ENCODE data around the gene CFAP74.

DNA sequence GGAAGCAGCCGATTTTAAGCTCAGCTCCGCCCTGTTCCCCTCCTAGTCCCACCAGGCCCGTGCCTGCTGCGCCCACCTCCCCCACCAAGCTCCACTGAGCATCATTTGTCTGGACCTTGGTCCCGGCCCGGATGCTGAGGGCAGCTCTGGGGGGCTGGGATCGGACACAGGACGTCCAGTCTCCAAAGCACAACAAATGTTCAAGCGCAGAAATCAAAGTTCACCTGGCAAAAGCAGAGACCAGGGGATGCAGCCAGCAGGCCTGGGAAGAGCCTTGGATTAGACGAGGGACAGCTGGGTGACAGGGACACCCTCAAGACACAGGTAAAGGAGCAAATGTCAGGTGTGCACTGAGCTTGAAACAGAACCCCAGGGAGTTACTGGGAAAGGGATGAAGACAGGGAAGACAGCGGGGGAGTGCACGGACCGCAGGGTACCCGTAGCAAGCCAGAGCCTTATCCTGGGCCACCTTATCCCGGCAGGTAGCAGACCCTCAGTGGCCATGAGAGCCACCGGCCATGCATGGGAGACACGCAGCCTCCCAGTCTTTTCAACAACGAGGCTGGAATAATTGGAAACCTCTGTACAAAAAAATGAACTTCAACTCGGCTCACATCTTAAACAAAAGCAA lies 62.3 kb downstream of the CFAP74 start:
- TF ChIP-seq EZH2 (IDR thresholded peaks at IDR 0.05; ENCODE audit: borderline replicate concordance, low read depth, low read length, severe bottlenecking) (no peak), POLR2A (IDR thresholded peaks at IDR 0.05; ENCODE audit: low read depth, low read length) (no peak), MYC (IDR thresholded peaks at IDR 0.05; ENCODE audit: low read depth, low read length) (no peak)
- TF ChIP-seq, protein P1, sequence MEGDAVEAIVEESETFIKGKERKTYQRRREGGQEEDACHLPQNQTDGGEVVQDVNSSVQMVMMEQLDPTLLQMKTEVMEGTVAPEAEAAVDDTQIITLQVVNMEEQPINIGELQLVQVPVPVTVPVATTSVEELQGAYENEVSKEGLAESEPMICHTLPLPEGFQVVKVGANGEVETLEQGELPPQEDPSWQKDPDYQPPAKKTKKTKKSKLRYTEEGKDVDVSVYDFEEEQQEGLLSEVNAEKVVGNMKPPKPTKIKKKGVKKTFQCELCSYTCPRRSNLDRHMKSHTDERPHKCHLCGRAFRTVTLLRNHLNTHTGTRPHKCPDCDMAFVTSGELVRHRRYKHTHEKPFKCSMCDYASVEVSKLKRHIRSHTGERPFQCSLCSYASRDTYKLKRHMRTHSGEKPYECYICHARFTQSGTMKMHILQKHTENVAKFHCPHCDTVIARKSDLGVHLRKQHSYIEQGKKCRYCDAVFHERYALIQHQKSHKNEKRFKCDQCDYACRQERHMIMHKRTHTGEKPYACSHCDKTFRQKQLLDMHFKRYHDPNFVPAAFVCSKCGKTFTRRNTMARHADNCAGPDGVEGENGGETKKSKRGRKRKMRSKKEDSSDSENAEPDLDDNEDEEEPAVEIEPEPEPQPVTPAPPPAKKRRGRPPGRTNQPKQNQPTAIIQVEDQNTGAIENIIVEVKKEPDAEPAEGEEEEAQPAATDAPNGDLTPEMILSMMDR (IDR thresholded peaks at IDR 0.05; ENCODE audit: extremely low read depth in 1 of 2, insufficient read depth in 1 of 2, low read depth in 1 of 2, low read length in 2 of 2) = no peak

All from endothelial cell of umbilical vein (primary cell).